RWPE2 (cell line): ENCODE data around the gene COPE.

Experiments used
- ATAC-seq: fragments of 200-7000 bp; cut with Tn5 transposase; 3 replicates; pipeline ENCODE4 v1.9.1; 2021; ENCODE audit warnings: low read depth
- DNase-seq: peaks from one replicate; pipeline ENCODE4 v3.0.0-alpha.2; 2020; ENCODE audit warnings: low spot score
- H3K27ac ChIP-seq: fragments of 450-650 bp; 2 replicates; pipeline ENCODE4 v1.5.1; 2017; ENCODE audit warnings: mild to moderate bottlenecking; ENCODE audit not compliant: poor library complexity, severe bottlenecking
- H3K27me3 ChIP-seq: fragments of 250-450 bp; sonication (Bioruptor Pico); 2 replicates; pipeline ENCODE4 v1.5.1; 2021; ENCODE audit warnings: mild to moderate bottlenecking, moderate library complexity; ENCODE audit not compliant: insufficient read depth, poor library complexity, severe bottlenecking
- H3K36me3 ChIP-seq: fragments of 250-450 bp; sonication (Bioruptor Pico); 2 replicates; pipeline ENCODE4 v1.5.1; 2020; ENCODE audit warnings: low read depth, mild to moderate bottlenecking, moderate library complexity
- H3K4me1 ChIP-seq: fragments of 250-450 bp; sonication (Bioruptor Pico); 2 replicates; pipeline ENCODE4 v1.5.1; 2021; ENCODE audit warnings: mild to moderate bottlenecking, moderate library complexity; ENCODE audit not compliant: insufficient read depth, poor library complexity, severe bottlenecking
- H3K4me3 ChIP-seq: fragments of 250-450 bp; sonication (Bioruptor Pico); 2 replicates; pipeline ENCODE4 v1.5.1; 2021; ENCODE audit warnings: mild to moderate bottlenecking, moderate library complexity; ENCODE audit not compliant: severe bottlenecking
- H3K9me3 ChIP-seq: fragments of 250-450 bp; sonication (Bioruptor Pico); 2 replicates; pipeline ENCODE4 v1.5.1; 2021; ENCODE audit warnings: mild to moderate bottlenecking, moderate library complexity; ENCODE audit not compliant: severe bottlenecking
- CTCF ChIP-seq: fragments of 450-650 bp; IDR thresholded peaks from one replicate; pipeline ENCODE4 v1.5.1; 2017; ENCODE audit warnings: mild to moderate bottlenecking, moderate library complexity; ENCODE audit not compliant: poor library complexity, severe bottlenecking

Gene COPE

GRCh38 chr19:18849838-18850400, 69.3 kb downstream of the COPE start:
- H3K27me3 ChIP-seq = no peaks in the 10 kb centered on the region
- no peak for TF ChIP-seq CTCF
- peak overlapping the region; percentile 39 for H3K27ac ChIP-seq
- no peak overlapping the region for H3K4me3 ChIP-seq
- peaks cover 19% of the 10 kb centered on the region for H3K4me1 ChIP-seq
- ATAC-seq (no peak), DNase-seq (no peak)
- H3K36me3 ChIP-seq = peaks cover 78% of the 10 kb centered on the region
- H3K9me3 ChIP-seq = no peaks in the 10 kb centered on the region
